ENCODE measurements around the gene KDM2A. TPM values are rescaled to one million over a fixed set of nuclear protein-coding genes. Genes with fewer than 3 reads are reported as not detected.

The KDM2A gene
- total and polyA plus RNA-seq, 2 donors (not counting 3 experiments of a cell fraction or from before 2014, with no cell fraction given), result 72.2 to 79.5 TPM

GRCh38 chr11:67178421-67178820 is 59.4 kb downstream of the KDM2A start:
- ChIA-PET POLR2A (no interaction called here), CTCF (no interaction called here)
- Histone ChIP-seq H3K9me1 (replicated peaks; ENCODE audit: control insufficient read depth, extremely low read depth, insufficient read depth, low read length) (no peaks in the 10 kb centered on the region), H3K79me2 (ENCODE audit: control insufficient read depth, insufficient read depth, low read length) (peaks cover 44% of the 10 kb centered on the region), H3K27ac (ENCODE audit: insufficient read depth, low read depth, low read length) (no peak overlapping the region), H3K4me1 (ENCODE audit: control insufficient read depth, extremely low read depth, insufficient read depth, low read length) (no peaks in the 10 kb centered on the region), H3K9me3 (replicated peaks; ENCODE audit: control insufficient read depth, insufficient read depth, low read length) (no peaks in the 10 kb centered on the region), H3K9ac (replicated peaks; ENCODE audit: extremely low read depth, insufficient read depth, low read length) (no peak overlapping the region), H2AFZ (ENCODE audit: low read depth, low read length) (no peak overlapping the region), H3K27me3 (ENCODE audit: control insufficient read depth in 2 of 2, insufficient read depth in 2 of 2, low read length in 2 of 2) (no peaks in the 10 kb centered on the region), H4K20me1 (replicated peaks; ENCODE audit: control insufficient read depth, extremely low read depth, insufficient read depth, low read length) (no peaks in the 10 kb centered on the region), H3K4me3 (replicated peaks in 1 of 3; ENCODE audit: insufficient read depth in 1 of 3, low read depth in 1 of 3, low read length in 3 of 3) (no peak overlapping the region), H3K4me2 (ENCODE audit: insufficient read depth, low read length) (no peak overlapping the region), H3K36me3 (ENCODE audit: control insufficient read depth in 2 of 2, extremely low read depth in 1 of 2, insufficient read depth in 2 of 2, low read length in 2 of 2) (peaks cover 4 to 11% of the 10 kb centered on the region in 2 experiments)
- DNase-seq (ENCODE audit: low read depth, low spot score) (no peak), FAIRE-seq (no peak)
- intact Hi-C loops (cut with micrococcal nuclease), result no loop called here
- TF ChIP-seq JUN (IDR thresholded peaks at IDR 0.05; ENCODE audit: borderline replicate concordance, insufficient read depth, insufficient read length, low read depth) (no peak), MYC (IDR thresholded peaks at IDR 0.05; ENCODE audit: low read depth, low read length) (no peak), POLR2AphosphoS5 (IDR thresholded peaks at IDR 0.05; ENCODE audit: insufficient read depth, low read depth, low read length) (no peak), EZH2 (IDR thresholded peaks at IDR 0.05; ENCODE audit: borderline replicate concordance, low read depth, low read length, severe bottlenecking) (no peak), MAX (IDR thresholded peaks at IDR 0.05; ENCODE audit: insufficient read depth, insufficient read length) (no peak), GATA2 (IDR thresholded peaks at IDR 0.05; ENCODE audit: insufficient read depth, insufficient read length, low read depth, low read length) (no peak), POLR2A (IDR thresholded peaks at IDR 0.05; ENCODE audit: low read depth, low read length) (no peak), FOS (IDR thresholded peaks at IDR 0.05; ENCODE audit: borderline replicate concordance, insufficient read depth, low read length) (no peak), CTCF (IDR thresholded peaks at IDR 0.05; ENCODE audit: extremely low read depth in 1 of 2, insufficient read depth in 1 of 2, low read depth in 1 of 2, low read length in 2 of 2) (no peak)
- dilution Hi-C loops (cut with MboI; ENCODE audit: extremely low pct_ligation_motif_present, low sequenced_read_pairs), result no loop called here
- no TSS peak for BruUV-seq (replicated peaks)
